ENCODE results near the gene SETD5.

- TF ChIP-seq ESRRA (CRISPR knock-in tag; IDR thresholded peaks at IDR 0.05; ENCODE audit: borderline replicate concordance), result no peak
- no peak for TF ChIP-seq TP53 (CRISPR knock-in tag; IDR thresholded peaks at IDR 0.05)
- no peak for TF ChIP-seq STAT6 (CRISPR knock-in tag; conservative IDR thresholded peaks at IDR 0.05; ENCODE audit: low read depth)
- TF ChIP-seq CTCF (IDR thresholded peaks at IDR 0.05), result no peak
- no peak for TF ChIP-seq JUN (CRISPR knock-in tag; IDR thresholded peaks at IDR 0.05)
- TF ChIP-seq AFF4 (CRISPR knock-in tag; IDR thresholded peaks at IDR 0.05; ENCODE audit: borderline replicate concordance), result no peak
- TF ChIP-seq FOXP4 (CRISPR knock-in tag; IDR thresholded peaks at IDR 0.05), result no peak
- no peak for TF ChIP-seq GABPB1 (CRISPR knock-in tag; IDR thresholded peaks at IDR 0.05)
- no peak for TF ChIP-seq USF1 (CRISPR knock-in tag; IDR thresholded peaks at IDR 0.05)
- no peak for TF ChIP-seq FOXK1 (CRISPR knock-in tag; IDR thresholded peaks at IDR 0.05)
- no peak for TF ChIP-seq ELF4 (CRISPR knock-in tag; IDR thresholded peaks at IDR 0.05; ENCODE audit: low read depth)
Measured at GRCh38 chr3:9384141-9384828, 13.1 kb upstream of the SETD5 start.
